Raji (cell line): ENCODE results near the gene NR2F2.

Source experiments
- POLR2A ChIP-seq: IDR thresholded peaks from 2 replicates; pipeline ENCODE4 v1.6.1; 2011; ENCODE audit warnings: low read depth, low read length, control low read depth; ENCODE audit not compliant: insufficient read depth

The NR2F2 gene

DNA sequence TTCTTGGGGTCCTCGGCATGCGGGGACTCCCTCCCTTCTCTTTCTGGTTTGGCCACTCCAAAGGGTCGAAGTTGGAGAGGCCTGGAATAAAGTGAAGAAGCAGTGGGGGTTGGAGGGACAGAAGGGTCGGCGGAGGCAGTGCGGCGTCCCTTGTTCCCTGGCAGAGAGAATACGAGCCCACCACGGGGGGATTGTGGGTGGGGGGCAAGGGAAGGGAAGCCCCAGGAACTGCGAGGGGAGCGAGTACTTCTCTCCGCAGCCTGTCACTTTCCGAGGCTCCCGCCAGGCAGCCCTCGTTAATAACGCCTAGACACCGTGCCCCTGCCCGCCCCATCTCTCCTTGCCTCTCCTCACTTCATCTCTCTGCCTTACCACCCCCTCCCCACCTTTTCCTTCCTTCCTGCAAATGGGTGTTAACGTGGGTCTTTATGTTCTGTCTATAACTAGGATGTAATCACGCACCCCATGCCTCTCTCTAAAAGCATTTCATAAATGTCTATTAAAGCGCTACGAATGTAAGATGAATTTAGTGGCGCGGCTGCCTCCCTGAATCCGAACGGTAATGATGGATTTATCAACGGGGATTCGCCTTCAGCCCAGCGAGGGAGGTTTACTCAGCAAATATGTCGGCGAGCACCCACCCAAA, 13.7 kb downstream of the NR2F2 start:
- TF ChIP-seq POLR2A = no peak

DNA sequence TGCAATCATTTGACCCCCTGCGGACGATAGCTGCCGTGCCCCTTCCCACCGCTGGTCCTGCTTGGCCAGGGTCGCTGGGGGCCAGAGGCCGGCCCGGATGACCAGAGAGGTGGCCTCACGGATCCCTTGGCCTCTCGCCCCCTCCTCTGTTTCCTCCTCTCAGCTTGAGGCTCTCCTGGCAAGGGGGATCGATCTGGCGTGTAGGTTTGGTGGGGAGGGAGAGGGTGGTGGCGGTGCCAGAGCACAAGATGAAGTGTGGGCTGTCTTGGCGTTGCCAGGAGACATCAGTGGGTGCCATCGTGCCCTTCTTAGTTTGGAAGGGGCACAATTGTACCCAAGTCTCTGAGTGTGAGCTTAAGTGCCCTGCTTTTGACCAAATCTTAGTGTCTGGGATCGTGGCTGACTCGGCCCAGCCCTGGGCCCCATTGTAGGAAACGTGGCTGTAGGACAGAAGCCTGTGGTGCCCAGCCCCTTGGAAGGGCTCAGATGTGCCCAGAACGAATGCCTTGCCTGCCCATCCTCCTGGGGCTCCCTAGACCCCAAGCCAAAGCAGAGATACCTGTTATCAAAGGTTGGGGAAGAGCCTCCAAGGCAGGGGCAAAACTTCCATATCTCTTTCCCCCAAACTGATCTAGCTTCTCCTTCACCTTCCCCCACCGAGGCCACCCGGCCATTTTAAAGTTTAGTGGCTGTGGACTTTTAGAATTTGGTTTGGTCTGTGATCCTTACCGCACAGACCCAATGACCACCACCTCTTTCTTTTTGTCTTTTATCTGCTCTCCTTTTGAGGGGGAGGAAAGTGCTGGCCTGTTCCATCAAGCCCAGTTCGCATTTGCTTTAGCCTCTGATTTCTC, 14.4 kb downstream of the NR2F2 start:
- TF ChIP-seq POLR2A = no peak

DNA sequence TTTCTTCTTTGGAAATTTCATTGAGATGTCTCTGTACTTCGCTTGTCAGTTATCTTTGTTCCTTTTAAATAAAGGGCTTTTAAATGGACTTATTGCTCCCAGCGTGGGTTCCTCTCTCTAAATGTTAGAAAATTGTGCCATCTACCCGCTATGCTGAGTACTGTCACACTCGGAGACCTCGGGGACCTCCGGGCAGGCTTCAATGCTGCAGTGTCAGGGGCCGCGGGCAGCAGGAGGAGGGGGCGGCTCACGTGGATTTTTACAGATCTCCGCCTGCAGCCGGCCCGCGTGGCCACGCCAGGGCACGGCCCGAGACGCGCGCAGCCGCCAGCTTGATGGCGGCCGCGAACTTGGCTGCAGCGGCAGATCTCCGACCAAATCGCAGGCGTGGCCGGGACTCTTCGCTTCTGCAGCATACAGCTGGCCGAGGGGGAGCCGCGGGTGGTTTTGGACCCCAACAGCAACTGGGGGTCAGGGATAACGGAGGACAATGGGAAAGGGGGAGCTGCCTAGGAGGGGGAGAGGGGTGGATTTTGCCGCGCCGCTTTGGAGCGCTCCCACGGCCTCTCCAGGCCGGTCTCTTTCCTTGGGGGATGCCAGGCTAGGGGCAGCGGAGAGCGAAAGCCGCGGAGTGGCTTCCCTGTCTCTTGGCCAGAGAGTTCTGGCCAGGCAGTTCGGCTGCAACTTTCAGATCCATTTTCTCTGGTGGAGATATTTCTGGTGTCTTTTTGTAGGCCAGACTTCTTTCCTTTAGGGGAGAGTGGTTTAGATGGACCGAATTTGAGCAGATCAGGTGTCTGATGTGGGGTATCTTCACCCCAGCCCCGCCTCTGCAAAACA, 15.3 kb downstream of the NR2F2 start:
- no peak for TF ChIP-seq POLR2A

DNA sequence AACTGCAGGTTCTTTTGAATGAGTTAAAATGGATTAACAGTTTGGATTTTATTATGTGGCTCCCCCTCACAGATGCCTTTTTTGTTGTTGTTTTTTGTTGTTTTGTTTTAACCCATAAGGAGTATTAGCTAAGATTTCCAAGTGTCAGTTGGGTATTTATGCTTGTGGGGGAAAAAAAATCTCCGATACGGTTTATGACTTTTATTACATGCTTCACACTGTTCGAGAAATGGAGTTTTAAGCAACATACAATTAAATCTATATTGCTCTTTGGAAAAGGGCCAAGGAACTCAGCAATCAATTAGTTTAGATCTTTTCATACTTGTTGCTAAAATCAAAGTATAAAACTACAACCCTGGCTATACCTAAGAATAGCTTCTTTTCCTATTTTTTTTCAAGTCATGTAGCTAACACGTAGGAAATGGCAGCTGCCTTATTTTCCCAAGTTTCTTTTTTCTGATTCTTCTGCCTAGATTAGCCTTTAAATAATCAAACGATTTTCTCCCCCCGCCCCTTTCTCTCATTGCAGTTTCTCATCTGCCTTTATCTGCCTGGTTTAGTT, 16.0 kb downstream of the NR2F2 start:
- no peak for TF ChIP-seq POLR2A

DNA sequence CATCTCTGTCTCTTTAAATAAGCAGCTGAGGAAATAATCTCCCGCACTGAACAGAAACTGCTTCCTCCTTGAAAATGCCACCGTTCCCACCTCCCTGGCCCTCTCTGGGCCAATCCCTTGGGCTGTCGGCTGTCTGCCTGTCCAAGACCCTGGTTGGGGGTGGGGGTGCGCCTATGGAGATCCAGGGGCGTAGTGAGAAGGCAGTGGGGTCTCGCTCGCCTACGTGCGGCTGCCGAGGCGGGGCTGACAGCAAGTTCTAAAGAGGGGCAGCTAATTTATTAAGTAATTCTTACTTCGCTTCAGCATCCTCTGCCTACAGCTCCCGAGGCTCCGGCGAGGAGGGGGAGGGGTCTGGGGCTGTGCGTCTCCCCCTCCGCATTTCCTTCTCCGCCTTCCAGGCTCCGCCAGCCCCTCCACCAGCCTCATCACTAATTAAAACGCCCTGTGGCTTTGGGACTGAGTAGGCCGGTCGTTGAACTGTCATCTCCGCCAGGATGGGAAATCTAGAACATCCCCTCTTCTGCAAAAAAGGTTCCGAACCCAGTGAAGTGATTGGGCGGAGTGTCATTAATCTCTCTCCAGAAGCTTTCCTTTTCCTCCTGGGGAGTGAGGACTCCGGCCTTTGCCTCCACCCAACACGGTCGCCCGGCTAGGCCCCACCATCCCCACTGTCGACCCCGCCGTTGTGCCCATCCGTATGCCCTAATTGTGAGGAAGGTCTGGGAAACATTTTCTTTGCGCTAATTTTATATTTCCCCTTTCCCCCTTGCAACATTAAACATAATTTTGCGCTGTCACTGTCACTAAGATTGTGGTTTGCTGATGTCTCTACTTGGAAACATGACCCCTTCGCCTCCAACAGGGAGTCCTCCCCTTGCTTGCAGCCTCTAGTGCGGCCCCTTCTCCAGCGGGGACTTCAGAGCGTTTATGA, 16.9 kb downstream of the NR2F2 start:
- no peak for TF ChIP-seq POLR2A

DNA sequence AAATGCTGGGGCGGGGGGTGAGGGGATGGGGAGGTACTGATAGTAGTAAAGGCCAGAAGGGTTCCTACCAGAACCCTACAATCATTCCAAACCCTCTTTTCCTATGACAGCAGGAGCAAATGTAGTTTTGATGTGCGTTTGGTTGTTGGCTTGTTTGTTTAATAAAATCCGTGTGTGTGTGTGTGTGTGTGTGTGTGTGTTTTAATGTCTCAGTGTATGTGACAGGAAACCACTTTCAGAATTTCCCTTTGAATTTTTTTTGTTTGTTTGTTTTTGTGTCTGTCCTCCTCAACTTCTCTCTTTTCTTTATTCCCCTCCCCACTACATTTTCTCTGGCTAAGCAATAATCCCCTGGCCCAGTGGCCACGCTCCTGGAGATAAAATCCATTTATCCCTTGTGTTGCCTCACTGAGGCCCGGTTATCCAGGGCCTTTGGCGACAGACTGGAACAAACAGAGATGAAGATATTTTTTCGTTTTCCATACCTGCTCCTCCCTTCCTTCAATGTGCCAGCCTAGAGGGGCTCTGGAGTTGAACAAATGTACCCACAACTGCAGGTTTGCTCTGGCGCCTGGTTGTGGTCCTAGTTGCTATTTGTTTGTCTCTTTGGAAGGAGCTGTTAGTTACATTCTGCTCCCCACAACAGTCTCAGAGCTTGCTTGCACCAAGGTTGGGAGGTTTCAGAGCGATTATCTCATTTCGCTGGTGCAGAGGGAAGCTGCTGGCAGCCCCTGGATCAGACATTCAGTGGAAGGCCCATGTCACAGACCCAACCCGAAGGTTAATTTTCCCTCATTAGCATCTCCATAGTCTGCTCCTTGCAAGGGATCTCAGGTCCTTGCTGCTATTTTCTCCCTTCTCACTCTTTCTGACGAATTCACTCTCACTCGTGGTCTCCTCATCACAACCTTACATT, 17.9 kb downstream of the NR2F2 start:
- TF ChIP-seq POLR2A = no peak

DNA sequence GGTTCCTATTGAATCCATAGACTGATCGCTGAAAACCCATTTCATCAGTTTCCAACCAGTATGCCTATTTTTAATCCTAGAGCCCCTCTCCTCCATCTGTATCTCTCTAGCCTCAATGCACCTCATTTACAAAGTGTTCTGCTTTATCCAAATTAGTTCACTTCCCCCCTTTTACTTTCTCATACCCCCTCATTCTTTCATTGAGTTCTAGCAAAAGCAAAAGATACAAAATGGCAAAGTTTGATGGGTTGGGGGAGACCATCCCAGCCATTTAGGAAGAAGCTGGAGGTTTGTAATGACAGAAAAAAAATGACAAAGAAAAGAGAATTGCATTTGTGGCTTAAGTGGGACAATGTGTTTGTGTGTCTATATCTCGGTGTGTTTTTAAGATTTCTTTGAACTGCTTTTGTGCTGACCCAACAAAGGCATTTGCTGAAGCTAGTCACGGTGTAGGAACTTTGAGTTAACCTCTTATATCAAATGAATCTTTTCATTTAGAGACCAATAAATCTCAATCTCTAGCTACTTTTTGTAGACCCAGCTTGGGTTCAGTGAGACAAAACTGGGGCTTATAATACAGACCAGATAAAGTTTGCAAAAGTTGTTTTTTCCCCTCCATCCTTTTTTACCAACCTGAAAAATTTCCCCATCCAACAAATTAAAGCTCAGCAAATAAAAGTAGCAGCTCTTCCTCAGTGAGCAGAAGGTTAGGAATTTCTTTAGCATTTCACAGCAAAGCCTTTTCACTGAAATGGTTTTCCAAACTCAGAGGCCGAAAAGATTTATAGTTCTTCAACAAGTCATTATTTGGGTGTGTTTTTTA, 18.7 kb downstream of the NR2F2 start:
- no peak for TF ChIP-seq POLR2A

DNA sequence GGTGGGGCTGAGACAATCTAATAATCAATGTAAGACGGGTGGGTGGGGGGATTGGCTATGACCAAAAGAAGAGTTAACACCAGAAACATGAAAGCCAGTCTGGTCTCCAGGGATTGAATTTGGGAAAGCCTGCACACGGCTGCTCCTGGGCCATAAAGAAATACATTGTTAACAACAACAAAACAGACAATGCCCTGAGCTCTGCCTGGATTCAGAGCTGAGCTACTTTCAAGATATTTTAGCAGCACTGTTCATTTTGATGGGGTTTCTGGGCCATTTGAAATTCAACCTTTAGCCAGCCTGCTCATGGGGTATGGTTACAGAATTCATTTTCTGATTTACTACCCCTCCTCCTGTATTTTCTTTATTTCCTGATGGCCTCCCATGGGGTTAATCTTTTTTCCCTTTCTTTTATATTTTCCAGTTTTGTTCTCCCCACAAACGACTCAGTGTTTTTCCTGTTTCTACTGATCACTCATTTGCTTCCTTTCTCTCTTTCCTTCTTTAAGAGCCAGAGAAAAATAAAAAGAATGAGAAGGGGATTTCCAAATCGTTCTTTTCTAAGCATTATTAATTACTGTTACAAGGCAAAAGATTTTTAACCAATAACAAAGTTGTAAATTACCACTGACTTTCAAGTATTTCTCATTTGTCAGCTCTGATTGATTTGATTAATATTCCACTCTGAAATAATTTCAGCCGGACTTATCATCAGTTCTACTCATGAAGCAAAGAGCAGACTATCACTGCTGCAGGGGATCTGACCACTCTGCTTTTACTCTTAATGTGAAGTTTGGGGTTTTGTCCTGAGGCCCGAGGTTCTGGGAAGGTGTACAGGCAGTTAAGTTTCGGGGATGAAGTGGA, 19.6 kb downstream of the NR2F2 start:
- TF ChIP-seq POLR2A = no peak

DNA sequence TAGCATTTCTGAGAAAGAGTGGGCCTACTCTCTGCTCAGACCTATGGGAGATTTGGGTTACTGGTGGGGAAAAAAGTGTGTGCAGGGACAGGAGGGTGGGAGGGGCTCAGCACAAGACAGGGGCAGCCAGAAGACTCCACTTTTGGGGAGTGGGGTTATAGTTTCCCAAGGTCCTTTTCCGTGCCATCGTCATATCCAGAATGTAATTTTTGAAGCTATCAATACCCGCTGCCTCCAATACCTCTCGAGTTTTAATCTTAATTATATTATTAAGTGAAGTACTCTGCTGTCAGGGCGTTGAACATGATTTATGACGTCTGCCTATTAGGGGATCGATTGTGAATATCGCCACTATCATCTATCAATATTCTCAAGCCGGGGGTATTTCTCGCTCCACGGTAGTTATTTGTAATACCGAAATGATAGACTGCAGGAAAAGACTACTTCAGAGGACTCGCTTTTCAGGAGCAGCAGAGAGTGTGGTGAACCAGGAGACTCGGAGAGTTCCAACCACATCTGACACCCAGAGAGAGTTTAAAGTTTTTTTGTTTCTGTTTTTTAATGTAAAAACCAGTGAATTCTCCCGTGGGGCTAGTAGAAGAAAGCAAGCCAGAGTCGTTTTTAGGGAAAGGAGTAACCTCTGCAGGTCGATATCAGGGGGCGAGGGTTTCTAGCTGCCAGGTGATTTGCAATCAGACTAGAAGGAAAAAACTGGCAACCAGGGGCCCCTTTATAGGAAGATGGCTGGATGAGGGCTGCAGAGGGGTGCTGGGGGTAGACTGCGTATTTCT, 20.6 kb downstream of the NR2F2 start:
- no peak for TF ChIP-seq POLR2A

DNA sequence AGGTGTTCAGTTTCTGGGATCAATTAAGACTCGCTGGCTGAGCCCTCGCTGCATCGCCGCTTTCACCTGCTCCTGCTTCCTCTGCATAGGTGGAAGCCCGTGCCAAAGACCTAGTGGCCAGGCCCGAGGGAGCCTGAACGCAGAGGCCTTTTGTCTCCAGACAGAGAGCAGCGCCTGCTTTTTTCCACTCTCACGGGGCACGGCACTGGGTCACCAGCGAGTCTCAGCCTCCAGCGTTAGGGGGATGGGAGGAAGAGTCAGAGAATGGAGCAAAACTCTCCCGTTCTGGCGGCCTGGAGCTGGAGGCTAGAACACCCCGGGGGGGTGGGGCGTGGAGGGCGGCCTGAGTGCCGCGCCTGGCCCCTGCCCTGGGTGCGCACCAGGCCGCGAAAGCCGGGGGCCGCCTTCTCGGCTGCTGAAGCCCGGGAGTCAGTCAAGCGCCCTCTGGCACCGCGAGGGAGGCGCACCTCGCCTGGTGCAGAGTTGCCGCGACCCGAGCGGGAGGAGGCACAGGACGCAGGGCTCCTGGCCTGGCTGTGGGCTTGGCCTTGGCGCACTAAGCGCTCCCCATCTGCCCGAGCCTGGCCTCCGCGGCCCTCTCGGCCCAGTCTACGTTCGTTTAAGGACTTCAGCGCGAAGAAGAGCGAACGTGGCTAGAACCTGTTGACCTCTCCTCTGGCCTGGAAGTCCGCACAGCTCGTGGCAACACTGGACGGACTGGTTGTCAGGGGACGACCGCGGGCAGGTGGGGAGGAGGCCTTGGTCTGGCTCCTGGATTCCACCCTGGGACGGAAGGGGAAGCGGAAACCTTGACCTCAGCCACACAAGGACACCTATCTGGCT, 21.5 kb downstream of the NR2F2 start:
- no peak for TF ChIP-seq POLR2A
